GM18502 (cell line): ENCODE data around the gene MRPL44.
"Not testable (repeated sequence)": the region's sequence is repeated elsewhere in the genome, so short reads cannot be mapped to it uniquely, and the experiment has no call there.

Source experiments
- ATAC-seq: cut with Tn5 transposase; IDR thresholded peaks from one replicate; pipeline ENCODE4 v1.9.1; 2021; ENCODE audit warnings: mild to moderate bottlenecking; ENCODE audit not compliant: unreplicated experiment, poor library complexity

Gene MRPL44

GRCh38 chr2:223999862-224000261 is 42.6 kb downstream of the MRPL44 start:
- ATAC-seq: no peak

GRCh38 chr2:224000662-224001061 is 43.4 kb downstream of the MRPL44 start:
- ATAC-seq: not testable (repeated sequence)

- no peak for ATAC-seq
Observed at GRCh38 chr2:224004105-224004695, 46.9 kb downstream of the MRPL44 start.

GRCh38 chr2:224008702-224009261 is 51.5 kb downstream of the MRPL44 start:
- no peak for ATAC-seq

GRCh38 chr2:224009605-224010315 is 52.5 kb downstream of the MRPL44 start:
- no peak for ATAC-seq

- no peak for ATAC-seq
Observed at GRCh38 chr2:224011837-224012236, 54.6 kb downstream of the MRPL44 start.

- no peak for ATAC-seq
Observed at GRCh38 chr2:224014336-224014735, 57.1 kb downstream of the MRPL44 start.

- ATAC-seq: no peak
Observed at GRCh38 chr2:224016963-224017362, 59.7 kb downstream of the MRPL44 start.
